H1 (cell line): Measurements from ENCODE around the gene GMCL1.

Experiments used
- CHD2 ChIP-seq: IDR thresholded peaks from 2 replicates; pipeline ENCODE4 v1.6.1; 2012; ENCODE audit warnings: low read length, improper control_type of control experiment
- EGR1 ChIP-seq: IDR thresholded peaks from 2 replicates; pipeline ENCODE4 v1.6.1; 2011; ENCODE audit warnings: low read depth, low read length, borderline replicate concordance
- GABPA ChIP-seq: IDR thresholded peaks from 2 replicates; pipeline ENCODE4 v1.6.1; 2011; ENCODE audit warnings: mild to moderate bottlenecking, low read length, moderate library complexity, borderline replicate concordance; ENCODE audit not compliant: insufficient read depth
- POU5F1 ChIP-seq: IDR thresholded peaks from 2 replicates; pipeline ENCODE4 v1.6.1; 2011; ENCODE audit warnings: low read depth, mild to moderate bottlenecking, low read length, moderate library complexity
- SRF ChIP-seq: IDR thresholded peaks from 2 replicates; pipeline ENCODE4 v1.6.1; 2011; ENCODE audit warnings: mild to moderate bottlenecking, low read depth, low read length, moderate library complexity
- TAF1 ChIP-seq: IDR thresholded peaks from 2 replicates; pipeline ENCODE4 v1.6.1; 2011; ENCODE audit warnings: mild to moderate bottlenecking, low read depth, low read length
- YY1 ChIP-seq: IDR thresholded peaks from 2 replicates; pipeline ENCODE4 v1.6.1; 2011; ENCODE audit warnings: low read depth, mild to moderate bottlenecking, low read length
- TF ChIP-seq, protein P1 (sequence below), 3 experiments: IDR thresholded peaks; 1 replicate in 2 of 3; 2 replicates in 1 of 3; pipeline versions ENCODE4 v1.5.1 to v1.6.1; 2011; ENCODE audit warnings: low read length in 3 of 3, mild to moderate bottlenecking in 3 of 3, inconsistent platforms in 2 of 3, low read depth in 1 of 3, moderate library complexity in 1 of 3; ENCODE audit not compliant: insufficient read depth in 1 of 3; ENCODE audit errors: control extremely low read depth in 1 of 3
- TF ChIP-seq, protein P2 (sequence below): IDR thresholded peaks from 2 replicates; pipeline ENCODE4 v1.6.1; 2012; ENCODE audit warnings: low read length, inconsistent platforms

GRCh38 chr2:69889302-69889701, 59.8 kb downstream of the GMCL1 start:
- TF ChIP-seq CHD2 (no peak), POU5F1 (no peak), TAF1 (no peak), GABPA (no peak), SRF (no peak), EGR1 (no peak), YY1 (no peak)
- TF ChIP-seq, protein P1, sequence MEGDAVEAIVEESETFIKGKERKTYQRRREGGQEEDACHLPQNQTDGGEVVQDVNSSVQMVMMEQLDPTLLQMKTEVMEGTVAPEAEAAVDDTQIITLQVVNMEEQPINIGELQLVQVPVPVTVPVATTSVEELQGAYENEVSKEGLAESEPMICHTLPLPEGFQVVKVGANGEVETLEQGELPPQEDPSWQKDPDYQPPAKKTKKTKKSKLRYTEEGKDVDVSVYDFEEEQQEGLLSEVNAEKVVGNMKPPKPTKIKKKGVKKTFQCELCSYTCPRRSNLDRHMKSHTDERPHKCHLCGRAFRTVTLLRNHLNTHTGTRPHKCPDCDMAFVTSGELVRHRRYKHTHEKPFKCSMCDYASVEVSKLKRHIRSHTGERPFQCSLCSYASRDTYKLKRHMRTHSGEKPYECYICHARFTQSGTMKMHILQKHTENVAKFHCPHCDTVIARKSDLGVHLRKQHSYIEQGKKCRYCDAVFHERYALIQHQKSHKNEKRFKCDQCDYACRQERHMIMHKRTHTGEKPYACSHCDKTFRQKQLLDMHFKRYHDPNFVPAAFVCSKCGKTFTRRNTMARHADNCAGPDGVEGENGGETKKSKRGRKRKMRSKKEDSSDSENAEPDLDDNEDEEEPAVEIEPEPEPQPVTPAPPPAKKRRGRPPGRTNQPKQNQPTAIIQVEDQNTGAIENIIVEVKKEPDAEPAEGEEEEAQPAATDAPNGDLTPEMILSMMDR (IDR thresholded peaks at IDR 0.05; ENCODE audit: control extremely low read depth in 1 of 3, insufficient read depth in 1 of 3, low read depth in 1 of 3, low read length in 3 of 3): no peak
- TF ChIP-seq, protein P2, sequence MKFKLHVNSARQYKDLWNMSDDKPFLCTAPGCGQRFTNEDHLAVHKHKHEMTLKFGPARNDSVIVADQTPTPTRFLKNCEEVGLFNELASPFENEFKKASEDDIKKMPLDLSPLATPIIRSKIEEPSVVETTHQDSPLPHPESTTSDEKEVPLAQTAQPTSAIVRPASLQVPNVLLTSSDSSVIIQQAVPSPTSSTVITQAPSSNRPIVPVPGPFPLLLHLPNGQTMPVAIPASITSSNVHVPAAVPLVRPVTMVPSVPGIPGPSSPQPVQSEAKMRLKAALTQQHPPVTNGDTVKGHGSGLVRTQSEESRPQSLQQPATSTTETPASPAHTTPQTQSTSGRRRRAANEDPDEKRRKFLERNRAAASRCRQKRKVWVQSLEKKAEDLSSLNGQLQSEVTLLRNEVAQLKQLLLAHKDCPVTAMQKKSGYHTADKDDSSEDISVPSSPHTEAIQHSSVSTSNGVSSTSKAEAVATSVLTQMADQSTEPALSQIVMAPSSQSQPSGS: no peak
